Astrocyte (in vitro differentiated cells and primary cell): Measurements from ENCODE around the gene ATF6B. TPM values are rescaled to one million over a fixed set of nuclear protein-coding genes. Genes with fewer than 3 reads are reported as not detected.

ENCODE experiments used
- DNase-seq: peaks from one replicate; pipeline ENCODE4 v3.0.0-alpha.2; 2010; ENCODE audit warnings: low read depth
- FAIRE-seq: peaks from 2 replicates; lab custom pipeline; 2011; peaks lifted over from hg19 to GRCh38; lab: Jason Lieb, UNC
- H2AFZ ChIP-seq: 2 replicates; pipeline ENCODE4 v1.6.0; 2012; ENCODE audit warnings: low read depth, low read length, inconsistent platforms
- H3K27ac ChIP-seq: 2 replicates; pipeline ENCODE4 v1.5.1; 2011; ENCODE audit warnings: low read depth, low read length, inconsistent platforms
- H3K27me3 ChIP-seq: 2 replicates; pipeline ENCODE4 v1.6.0; 2011; ENCODE audit warnings: low read length, inconsistent platforms; ENCODE audit not compliant: insufficient read depth
- H3K36me3 ChIP-seq: 2 replicates; pipeline ENCODE4 v1.5.1; 2011; ENCODE audit warnings: low read length, inconsistent platforms; ENCODE audit not compliant: insufficient read depth
- H3K4me1 ChIP-seq: 2 replicates; pipeline ENCODE4 v1.5.1; 2011; ENCODE audit warnings: low read length, inconsistent platforms; ENCODE audit not compliant: insufficient read depth
- H3K4me2 ChIP-seq: 2 replicates; pipeline ENCODE4 v1.6.0; 2012; ENCODE audit warnings: low read length, inconsistent platforms
- H3K4me3 ChIP-seq: 2 replicates; pipeline ENCODE4 v1.5.1; 2011; ENCODE audit warnings: low read depth, mild to moderate bottlenecking, low read length, inconsistent platforms; ENCODE audit not compliant: insufficient read depth
- H3K79me2 ChIP-seq: 2 replicates; pipeline ENCODE4 v1.6.0; 2012; ENCODE audit warnings: mild to moderate bottlenecking, low read length, inconsistent platforms; ENCODE audit not compliant: insufficient read depth
- H3K9ac ChIP-seq: 2 replicates; pipeline ENCODE4 v1.6.0; 2012; ENCODE audit warnings: mild to moderate bottlenecking, low read length, inconsistent platforms
- H3K9me3 ChIP-seq: 2 replicates; pipeline ENCODE4 v1.5.1; 2012; ENCODE audit warnings: low read depth, mild to moderate bottlenecking, low read length, inconsistent platforms; ENCODE audit not compliant: insufficient read depth
- H4K20me1 ChIP-seq: 2 replicates; pipeline ENCODE4 v1.6.0; 2012; ENCODE audit warnings: low read length, inconsistent platforms; ENCODE audit not compliant: insufficient read depth
- H3K27ac Mint-ChIP-seq: one replicate; pipeline ENCODE4 v1.8.0; 2021; ENCODE audit warnings: mild to moderate bottlenecking, mixed read lengths; ENCODE audit not compliant: unreplicated experiment
- H3K27me3 Mint-ChIP-seq: one replicate; pipeline ENCODE4 v1.8.0; 2021; ENCODE audit warnings: low read depth, mixed read lengths; ENCODE audit not compliant: unreplicated experiment
- H3K36me3 Mint-ChIP-seq: one replicate; pipeline ENCODE4 v1.8.0; 2021; ENCODE audit warnings: low read depth, mixed read lengths; ENCODE audit not compliant: unreplicated experiment
- H3K4me1 Mint-ChIP-seq: one replicate; pipeline ENCODE4 v1.8.0; 2021; ENCODE audit warnings: low read depth, mixed read lengths; ENCODE audit not compliant: unreplicated experiment
- H3K4me3 Mint-ChIP-seq: one replicate; pipeline ENCODE4 v1.8.0; 2021; ENCODE audit warnings: mild to moderate bottlenecking, moderate library complexity, mixed read lengths; ENCODE audit not compliant: unreplicated experiment
- H3K9me3 Mint-ChIP-seq: one replicate; pipeline ENCODE4 v1.8.0; 2021; ENCODE audit warnings: mild to moderate bottlenecking, mixed read lengths; ENCODE audit not compliant: unreplicated experiment
- CTCF ChIP-seq: IDR thresholded peaks from 2 replicates; pipeline ENCODE4 v1.5.1; 2011; ENCODE audit warnings: low read depth, mild to moderate bottlenecking, inconsistent platforms, low read length, moderate library complexity; ENCODE audit not compliant: insufficient read depth
- EZH2 ChIP-seq: IDR thresholded peaks from 2 replicates; pipeline ENCODE4 v1.6.1; 2012; ENCODE audit warnings: mild to moderate bottlenecking, low read length, inconsistent platforms; ENCODE audit not compliant: insufficient read depth
- total RNA-seq: library from RNA; stranded (reverse); gene quantifications from 2 replicates; pipeline ENCODE4 v1.2.1, GENCODE V29; 2021

The ATF6B gene
- total RNA-seq, 1 donor from 2014 or later = 68.7 TPM

GRCh38 chr6:32154514-32155161, 26.6 kb upstream of the ATF6B start:
- peaks cover 11% of the 10 kb centered on the region for H3K36me3 ChIP-seq
- no peak for FAIRE-seq
- peak overlapping the region; percentile 92 for H3K4me2 ChIP-seq
- H3K4me1 Mint-ChIP-seq = peaks cover 19% of the 10 kb centered on the region
- H3K4me3 ChIP-seq = peak overlapping the region; percentile 88
- no peaks in the 10 kb centered on the region for H3K9me3 ChIP-seq
- peaks cover 2% of the 10 kb centered on the region for H3K9me3 Mint-ChIP-seq
- H2AFZ ChIP-seq = peak overlapping the region; percentile 76
- H4K20me1 ChIP-seq = peaks cover 9% of the 10 kb centered on the region
- H3K36me3 Mint-ChIP-seq = peaks cover 12% of the 10 kb centered on the region
- peak overlapping the region; percentile 98 for H3K4me3 Mint-ChIP-seq
- H3K79me2 ChIP-seq = peaks cover 17% of the 10 kb centered on the region
- H3K27me3 ChIP-seq = peaks cover 6% of the 10 kb centered on the region
- peak overlapping the region; percentile 82 for H3K27ac ChIP-seq
- peaks cover 14% of the 10 kb centered on the region for H3K27me3 Mint-ChIP-seq
- TF ChIP-seq CTCF = peak; percentile 21
- no peak for TF ChIP-seq EZH2
- peak overlapping the region; percentile 95 for H3K27ac Mint-ChIP-seq
- H3K4me1 ChIP-seq = peaks cover 24% of the 10 kb centered on the region
- peak overlapping the region; percentile 86 for H3K9ac ChIP-seq
- peak; percentile 48 for DNase-seq

DNA sequence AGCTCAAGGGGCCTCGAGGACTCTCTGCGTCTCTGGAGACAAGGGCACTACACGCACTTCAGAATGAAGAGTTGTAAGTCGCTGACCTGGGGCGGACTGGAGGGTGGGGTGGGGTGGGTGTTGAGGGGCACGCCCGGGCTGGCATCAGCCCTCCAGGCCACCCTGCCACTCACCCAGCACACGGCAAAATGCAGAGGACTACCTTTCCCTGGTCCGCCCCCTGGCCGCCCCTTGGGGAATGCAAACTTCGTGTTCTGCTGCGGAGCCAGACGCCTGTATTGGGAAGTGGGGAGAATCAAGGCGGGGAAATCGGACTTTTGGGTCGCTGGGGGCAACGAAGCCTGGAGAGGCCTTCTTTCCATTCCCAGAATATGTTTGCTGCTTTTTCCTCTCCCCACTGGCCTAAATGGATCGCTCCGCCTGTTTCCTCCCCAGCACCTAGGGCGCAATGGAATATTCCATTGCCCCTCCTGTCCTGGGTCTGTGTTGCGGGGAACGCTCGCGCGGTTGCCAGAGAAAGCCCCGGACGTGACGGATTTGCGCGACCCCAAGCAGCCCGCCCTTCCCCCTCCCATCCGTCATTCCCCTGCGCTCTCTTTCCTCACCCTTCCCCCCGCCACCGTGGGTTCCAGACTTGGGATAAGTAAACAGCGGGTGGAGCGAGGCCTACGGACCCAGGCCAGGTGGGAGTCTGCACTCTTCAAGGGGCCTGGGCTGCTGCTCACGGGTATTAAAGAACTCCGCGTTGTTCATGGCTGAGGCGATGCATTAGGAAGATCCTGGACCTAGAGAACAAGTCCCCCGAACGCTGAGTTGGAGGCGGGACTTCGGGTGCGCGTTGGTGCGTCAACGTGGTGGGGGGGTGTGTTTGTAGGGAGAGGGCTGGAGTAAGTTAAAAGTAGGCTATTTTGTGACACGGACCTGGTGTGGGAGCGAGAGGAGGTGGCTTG, 25.8 kb upstream of the ATF6B start, which contains the start of gene PPT2:
TSS of gene PPT2 (plus strand) at position 578 of the 950 bp plus-strand sequence. CDS start 454 bp downstream, outside the sequence.
- peaks cover 19% of the 10 kb centered on the region for H3K27me3 Mint-ChIP-seq
- no peak for FAIRE-seq
- peak within 1 kb of the TSS; percentile 86 for H3K9ac ChIP-seq
- H3K36me3 Mint-ChIP-seq = peaks cover 13% of the 10 kb centered on the region
- DNase-seq = peak; percentile 87
- H3K9me3 ChIP-seq = no peaks in the 10 kb centered on the region
- peak within 1 kb of the TSS; percentile 98 for H3K4me3 Mint-ChIP-seq
- H3K27ac ChIP-seq = peak within 1 kb of the TSS; percentile 82
- peak within 1 kb of the TSS; percentile 95 for H3K27ac Mint-ChIP-seq
- H3K4me3 ChIP-seq = peak within 1 kb of the TSS; percentile 88
- peaks cover 24% of the 10 kb centered on the region for H3K4me1 ChIP-seq
- H4K20me1 ChIP-seq = peaks cover 9% of the 10 kb centered on the region
- peaks cover 3% of the 10 kb centered on the region for H3K9me3 Mint-ChIP-seq
- peaks cover 11% of the 10 kb centered on the region for H3K36me3 ChIP-seq
- peaks cover 17% of the 10 kb centered on the region for H3K79me2 ChIP-seq
- no peak for TF ChIP-seq CTCF
- TF ChIP-seq EZH2 = no peak
- peaks cover 13% of the 10 kb centered on the region for H3K27me3 ChIP-seq
- H2AFZ ChIP-seq = peak within 1 kb of the TSS; percentile 76
- H3K4me1 Mint-ChIP-seq = peaks cover 19% of the 10 kb centered on the region
- peak within 1 kb of the TSS; percentile 92 for H3K4me2 ChIP-seq
